Measurements from ENCODE around the gene CLDN2.

GRCh38 chrX:106952538-106952937 lies 32.3 kb downstream of the CLDN2 start:
- TF ChIP-seq CTCF (IDR thresholded peaks at IDR 0.05; ENCODE audit: low read length) (no peak), EZH2 (optimal IDR thresholded peaks at IDR 0.05; ENCODE audit: low read depth, low read length) (no peak), EZH2phosphoT487 (IDR thresholded peaks at IDR 0.05; ENCODE audit: low read length) (no peak)

Data from MM.1S (cell line).